Stimulated activated CD8-positive, alpha-beta memory T cell treated with anti-CD3 and anti-CD28 coated beads, Interleukin-15, amount 100 ng/mL, for 48 hours (primary cell): ENCODE measurements around the gene CDC14A.
A peak's percentile ranks its signal among the peaks of the same experiment; 100 is the strongest.

ENCODE experiments used
- DNase-seq, 2 donors: peaks; one replicate each; pipeline ENCODE4 v3.0.0-alpha.2; 2020; ENCODE audit warnings: low read depth in 2 of 2

The CDC14A gene

DNA sequence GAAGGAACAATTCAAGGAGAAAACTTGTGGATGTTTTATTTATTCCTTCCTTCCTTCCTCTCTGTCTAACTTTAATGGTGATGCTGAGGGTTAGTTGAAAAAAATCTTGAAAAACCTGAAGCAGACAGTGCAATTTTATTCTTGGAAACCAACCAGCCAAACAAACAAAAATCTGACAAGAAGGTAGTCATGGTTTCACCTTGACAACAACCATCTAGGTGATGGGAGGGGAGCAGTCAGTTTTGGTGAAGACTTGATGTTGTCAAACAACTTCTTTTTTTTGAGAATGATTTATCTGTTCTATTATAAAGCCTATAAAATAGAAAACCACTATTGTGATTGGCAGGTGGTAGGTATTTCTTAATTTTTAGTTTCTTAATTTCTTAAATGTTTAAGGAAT, 93.3 kb downstream of the CDC14A start:
- DNase-seq: no peak

DNA sequence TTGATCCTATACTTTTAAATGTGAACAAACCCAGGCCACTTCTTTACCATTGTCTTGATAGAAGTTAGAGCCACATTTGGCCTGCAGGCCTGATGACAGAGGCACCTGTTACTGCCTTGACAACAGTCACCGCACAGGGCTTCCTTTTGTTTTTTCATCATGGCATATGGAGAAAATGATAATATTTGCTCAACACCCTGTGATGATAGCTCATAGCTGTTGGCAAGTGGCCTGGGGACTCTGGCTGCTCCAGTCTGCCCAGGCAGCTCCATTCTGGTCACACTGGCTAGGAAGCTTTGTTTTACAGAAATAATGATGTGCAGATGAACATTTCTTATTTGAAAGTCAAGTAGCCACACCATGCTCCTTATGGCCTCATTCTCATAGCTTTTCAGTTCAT, 96.1 kb downstream of the CDC14A start:
- no peak for DNase-seq

DNA sequence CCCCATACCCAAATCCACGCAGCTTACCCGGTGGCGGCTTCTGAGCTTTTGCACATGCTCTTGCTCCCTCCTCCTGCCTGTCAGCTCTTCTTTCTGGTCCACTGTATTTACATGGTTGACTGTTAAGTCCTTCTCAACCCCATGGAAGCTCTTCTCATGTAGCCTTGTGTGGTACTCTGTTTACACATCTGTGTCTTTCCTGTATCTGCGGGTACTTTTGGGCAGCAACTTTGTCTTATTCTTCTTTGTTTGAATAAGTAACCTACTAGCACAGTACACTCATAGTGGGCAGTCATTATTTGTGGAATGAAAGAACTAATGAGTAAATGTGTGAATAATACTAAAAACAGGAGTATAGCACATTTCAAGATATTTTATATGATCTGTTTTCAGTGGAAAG, 97.2 kb downstream of the CDC14A start:
- no peak for DNase-seq

DNA sequence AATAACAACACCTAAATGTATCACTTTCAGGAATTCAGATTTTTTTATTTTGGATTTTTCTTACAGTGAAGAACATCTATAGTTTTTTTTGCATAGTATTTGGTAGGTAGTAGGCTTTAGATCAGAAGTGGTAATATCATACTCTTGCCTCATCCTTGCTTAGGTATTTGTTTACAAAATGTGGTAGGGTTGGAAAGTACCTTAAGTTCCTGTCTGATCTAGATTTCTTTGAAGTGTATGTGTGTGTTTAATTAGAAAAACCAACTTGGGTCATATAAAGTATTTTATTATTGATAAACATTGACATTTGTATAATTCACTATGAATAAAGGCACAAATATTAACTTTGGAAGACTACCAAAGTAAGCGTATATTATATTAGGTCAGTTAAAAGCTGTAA, 100.3 kb downstream of the CDC14A start:
- no peak for DNase-seq

GRCh38 chr1:100455478-100456072, 103.3 kb downstream of the CDC14A start:
- no peak for DNase-seq

DNA sequence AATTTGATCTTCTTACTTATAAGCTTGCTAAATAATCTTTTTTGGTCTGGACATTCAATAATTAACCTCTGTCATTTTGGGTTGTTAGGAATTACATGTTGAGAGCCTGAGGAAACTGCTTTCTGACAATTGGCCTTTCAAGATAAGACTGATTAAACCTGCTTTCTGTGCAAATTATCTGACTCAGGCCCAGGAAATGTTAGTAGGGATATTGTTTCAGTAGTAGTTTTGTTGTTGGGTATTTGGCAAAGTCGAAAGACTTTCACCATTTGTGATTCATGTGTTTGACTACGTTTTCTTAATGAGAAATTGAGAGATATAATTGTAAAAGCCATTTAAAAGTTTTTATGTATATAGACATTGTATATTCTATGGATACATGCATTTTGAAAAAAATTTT, 104.6 kb downstream of the CDC14A start:
- DNase-seq: no peak

GRCh38 chr1:100457683-100458082, 105.4 kb downstream of the CDC14A start:
- DNase-seq: no peak

DNA sequence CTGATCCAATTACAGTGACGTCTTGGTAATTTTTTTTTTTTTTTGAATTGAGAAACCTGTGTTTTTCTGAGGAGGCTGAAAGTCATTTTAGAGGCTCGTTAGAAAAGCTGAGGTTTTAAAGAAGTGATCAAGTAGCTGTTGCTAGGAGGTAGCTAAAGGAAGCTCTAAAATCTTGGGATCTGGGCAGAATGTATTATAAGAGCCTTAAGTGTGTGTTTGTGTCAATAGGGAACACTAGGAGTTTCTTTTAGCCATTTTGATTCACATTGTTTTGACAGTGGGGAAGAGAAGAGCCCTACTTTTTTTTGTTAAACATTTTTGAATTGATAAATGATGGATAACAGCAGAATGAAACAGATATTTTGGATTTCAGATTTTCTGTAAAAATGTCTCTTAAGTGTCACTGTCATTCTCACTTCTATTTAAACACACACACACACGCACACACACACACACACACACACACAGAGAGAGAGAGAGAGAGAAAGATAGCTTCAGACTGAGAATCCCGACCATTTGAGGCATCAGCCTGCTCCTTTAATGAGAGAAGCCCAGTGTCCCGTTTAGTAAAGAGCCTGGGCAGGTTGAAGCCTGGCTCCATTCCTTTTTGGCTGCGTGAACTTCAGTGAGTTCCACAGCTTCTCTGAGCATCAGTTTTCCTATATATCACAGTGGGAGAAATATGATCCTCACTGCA, 106.5 kb downstream of the CDC14A start:
- no peak for DNase-seq

- DNase-seq: peak in 1 of 2 donors; percentile 31
These were observed 107.2 kb downstream of the CDC14A start for GRCh38 chr1:100459358-100460114.

DNA sequence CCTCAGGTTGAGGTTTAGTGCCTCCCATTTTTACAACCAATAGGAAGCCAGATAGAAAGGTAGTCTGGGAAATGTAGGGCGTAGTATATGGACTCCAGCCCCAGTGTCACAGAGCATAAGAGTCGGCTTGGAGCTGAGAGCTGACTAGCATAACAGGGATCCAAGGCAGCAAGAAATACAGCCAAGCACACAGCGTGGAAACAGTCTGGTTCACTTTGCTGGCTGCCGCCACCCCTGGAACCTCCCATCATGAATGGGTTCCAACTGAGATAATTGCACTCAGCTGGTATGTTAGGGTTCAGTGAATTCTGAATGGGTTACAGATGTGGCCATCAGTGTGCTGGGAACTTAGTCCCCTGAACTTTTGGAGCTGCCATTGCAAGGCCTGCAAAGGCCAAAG, 108.9 kb downstream of the CDC14A start:
- no peak for DNase-seq

DNA sequence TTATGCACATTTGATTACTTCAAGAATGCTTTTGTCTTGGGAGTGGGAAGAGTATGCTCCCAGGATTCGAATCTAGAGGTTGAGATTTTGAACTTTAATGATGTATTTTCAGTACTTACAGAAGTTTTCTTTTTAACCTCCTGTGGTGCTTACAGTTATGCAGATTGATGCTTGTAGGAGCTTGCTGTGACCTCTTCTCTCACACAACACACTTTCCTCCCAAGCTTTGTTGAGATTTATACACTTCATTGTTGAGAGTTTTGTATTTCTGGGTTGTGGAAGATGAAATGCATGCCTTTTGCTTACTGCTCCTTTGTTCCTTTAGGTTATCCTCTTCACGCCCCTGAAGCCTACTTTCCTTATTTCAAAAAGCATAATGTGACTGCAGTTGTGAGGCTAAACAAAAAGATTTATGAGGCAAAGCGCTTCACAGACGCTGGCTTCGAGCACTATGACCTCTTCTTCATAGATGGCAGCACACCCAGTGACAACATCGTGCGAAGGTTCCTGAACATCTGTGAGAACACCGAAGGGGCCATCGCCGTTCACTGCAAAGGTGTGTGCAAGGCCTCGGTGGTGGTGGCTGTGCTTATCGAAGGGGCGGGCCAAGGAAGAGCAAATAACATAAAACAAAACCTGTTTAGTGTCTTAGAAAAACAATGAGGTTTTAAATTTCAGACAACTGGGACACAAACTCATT, 110.2 kb downstream of the CDC14A start:
- DNase-seq: no peak

GRCh38 chr1:100463791-100464424, 111.6 kb downstream of the CDC14A start:
- DNase-seq: peak; percentile 16 to 26

DNA sequence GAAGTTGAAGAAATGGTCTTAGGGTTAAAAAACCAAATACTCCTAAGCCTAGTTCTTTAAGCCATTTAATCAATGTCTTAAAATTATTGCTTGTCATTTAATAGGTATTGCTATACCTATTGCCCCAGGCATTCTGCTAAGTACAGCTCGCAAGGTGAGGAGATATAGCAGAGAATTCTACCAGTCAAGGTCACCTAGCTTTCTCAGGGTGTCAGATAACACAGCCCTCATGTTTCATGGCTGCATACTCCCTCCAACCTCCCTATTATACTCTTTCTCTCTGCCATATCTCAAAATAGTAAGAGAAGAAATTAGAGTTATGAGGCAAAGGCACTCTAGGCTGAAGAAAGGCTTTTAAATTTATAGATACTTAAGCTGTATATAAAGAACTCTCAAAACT, 117.3 kb downstream of the CDC14A start:
- no peak for DNase-seq

DNA sequence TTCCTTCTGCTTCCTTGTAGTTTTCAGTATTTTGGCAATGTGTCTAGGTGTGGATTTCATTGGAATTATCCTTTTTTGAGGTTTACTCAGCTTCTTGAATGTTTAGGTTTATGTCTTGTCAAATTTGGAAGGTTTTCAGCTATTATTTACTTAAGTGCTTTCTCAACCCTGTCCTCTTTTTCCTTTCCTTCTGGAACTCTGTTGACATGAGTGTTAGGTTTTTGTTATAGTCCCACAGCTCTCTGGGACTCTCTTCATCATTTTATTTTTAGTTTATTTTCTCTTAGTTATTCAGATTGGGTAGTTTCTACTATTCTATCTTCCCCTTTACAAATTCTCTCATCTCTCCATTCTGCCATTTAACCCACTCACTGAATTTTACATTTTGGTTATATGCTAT, 122.5 kb downstream of the CDC14A start:
- DNase-seq: no peak

DNA sequence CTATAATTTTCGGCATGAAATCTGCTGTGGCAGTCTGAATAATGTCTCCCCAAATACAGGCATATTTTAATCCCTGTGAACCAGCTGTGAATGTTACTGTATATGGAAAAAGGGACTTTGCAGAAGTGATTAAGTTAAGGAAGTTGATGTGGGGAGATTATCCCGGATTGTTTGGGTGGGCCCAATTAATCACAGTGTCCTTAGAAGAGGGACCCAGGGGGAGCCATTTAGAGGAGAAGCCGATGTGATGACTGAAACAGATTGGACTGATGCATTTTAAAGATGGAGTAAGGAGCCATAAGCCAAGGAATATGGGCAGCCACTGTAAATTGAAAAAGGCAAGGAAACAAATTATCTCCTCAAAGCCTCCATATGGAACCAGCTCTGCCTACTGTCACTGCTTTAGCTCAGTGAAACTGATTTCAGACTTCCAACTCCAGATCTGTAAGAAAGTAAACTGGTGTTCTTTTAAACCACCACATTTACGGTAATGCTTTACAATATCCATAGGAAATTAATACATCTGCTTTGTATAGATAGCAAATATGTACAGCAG, 124.5 kb downstream of the CDC14A start:
- DNase-seq: no peak

- DNase-seq: no peak
These were observed 126.5 kb downstream of the CDC14A start for GRCh38 chr1:100478816-100479215.

DNA sequence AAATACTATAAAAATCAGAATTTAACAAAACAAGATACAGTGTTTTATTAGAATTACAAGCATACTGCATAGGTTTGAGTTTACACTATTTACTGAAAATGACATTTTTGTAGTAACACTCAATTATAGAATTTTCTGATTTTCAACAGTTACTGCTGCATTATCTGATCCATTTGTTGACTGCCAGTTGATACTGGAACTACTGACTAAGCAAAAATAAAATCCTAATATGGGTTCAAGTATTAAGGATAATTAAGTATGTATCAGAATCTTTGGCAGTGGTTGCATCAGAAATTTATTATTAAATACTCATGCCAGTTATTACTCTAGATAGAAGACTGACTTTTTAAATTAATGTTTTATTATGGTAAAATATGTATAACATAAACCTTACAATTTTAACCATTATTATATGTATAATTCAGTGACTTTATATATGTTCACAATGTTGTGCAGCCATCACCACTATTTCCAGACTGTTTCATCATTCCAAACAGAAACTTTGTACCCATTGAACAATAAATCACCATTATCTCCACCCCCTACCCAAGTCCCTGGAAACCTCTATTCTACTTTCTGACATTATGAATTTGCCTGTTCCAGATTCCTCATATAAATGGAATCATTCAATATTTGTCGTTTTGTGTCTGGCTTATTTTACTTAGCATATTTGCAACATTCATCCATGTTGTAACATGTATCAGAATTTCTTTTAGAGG, 127.5 kb downstream of the CDC14A start:
- no peak for DNase-seq

DNA sequence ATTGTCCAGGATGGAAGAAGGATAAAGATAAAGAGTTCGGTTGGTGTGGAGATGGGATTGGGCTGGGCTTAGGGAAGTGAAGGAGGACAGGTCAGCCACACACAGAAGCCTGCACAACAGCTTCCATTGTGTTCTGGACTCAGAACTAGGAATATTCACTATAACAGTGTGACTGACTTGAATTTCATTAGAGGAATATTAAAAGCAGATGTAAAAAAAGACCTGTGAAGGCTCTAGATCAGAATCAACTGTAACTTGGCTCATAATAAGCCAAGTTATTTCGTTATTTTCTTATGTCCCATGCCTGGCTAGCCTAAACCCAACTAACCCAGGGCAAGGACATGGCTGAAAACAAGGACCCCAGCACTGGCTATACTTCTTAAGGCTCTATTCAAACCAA, 129.0 kb downstream of the CDC14A start:
- no peak for DNase-seq

GRCh38 chr1:100482167-100482566, 129.9 kb downstream of the CDC14A start:
- DNase-seq: no peak

DNA sequence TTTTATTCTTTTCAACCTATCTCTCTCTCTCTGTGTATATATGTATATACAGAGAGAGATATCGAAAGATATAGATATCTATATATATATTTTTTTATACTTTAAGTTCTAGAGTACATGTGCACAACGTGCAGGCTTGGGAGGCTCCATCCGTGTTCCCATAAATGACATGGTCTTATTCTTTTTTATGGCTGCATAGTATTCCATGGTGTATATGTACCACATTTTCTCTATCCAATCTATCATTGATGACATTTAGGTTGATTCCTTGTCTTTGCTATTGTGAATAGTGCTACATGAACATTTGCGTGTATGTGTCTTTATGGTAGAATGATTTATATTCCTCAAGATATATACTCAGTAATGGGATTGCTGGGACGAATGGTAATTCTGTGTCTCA, 130.4 kb downstream of the CDC14A start:
- DNase-seq: no peak

DNA sequence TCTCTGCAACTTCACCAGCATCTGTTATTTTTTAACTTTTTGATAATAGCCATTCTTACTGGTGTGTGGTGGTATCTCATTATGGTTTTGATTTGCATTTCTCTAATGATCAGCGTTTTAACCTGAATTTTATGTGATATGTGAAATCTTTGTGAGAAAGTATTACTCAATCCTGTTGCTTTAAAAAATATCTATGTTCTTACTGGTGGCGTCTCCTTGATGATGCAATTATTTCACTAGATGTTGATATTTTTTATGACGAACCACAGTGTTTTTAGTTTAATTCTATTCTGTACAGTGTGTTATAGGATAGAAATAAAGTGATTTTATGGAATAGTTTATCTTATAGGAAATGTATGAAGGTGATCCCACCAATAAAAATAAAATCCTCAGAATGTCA, 130.9 kb downstream of the CDC14A start:
- no peak for DNase-seq
